NCI-H460 (cell line): ENCODE measurements around the gene ZFP36L1. TPM values are rescaled to one million over a fixed set of nuclear protein-coding genes. Genes with fewer than 3 reads are reported as not detected.
"Not testable (repeated sequence)": the region's sequence is repeated elsewhere in the genome, so short reads cannot be mapped to it uniquely, and the experiment has no call there.

ENCODE experiments used
- DNase-seq: peaks from one replicate; pipeline ENCODE4 v3.0.0-alpha.2; 2016; ENCODE audit warnings: low read depth; ENCODE audit errors: extremely low read depth
- total RNA-seq: library from RNA; depleted of rRNA; stranded (reverse); fragments of >200 nt; shearing (Covaris generic); gene quantifications from 2 replicates; pipeline ENCODE4 v1.2.3, GENCODE V29; 2014

ZFP36L1 gene
- total RNA-seq, 1 experiment from 2014 or later = 17.1 TPM

DNA sequence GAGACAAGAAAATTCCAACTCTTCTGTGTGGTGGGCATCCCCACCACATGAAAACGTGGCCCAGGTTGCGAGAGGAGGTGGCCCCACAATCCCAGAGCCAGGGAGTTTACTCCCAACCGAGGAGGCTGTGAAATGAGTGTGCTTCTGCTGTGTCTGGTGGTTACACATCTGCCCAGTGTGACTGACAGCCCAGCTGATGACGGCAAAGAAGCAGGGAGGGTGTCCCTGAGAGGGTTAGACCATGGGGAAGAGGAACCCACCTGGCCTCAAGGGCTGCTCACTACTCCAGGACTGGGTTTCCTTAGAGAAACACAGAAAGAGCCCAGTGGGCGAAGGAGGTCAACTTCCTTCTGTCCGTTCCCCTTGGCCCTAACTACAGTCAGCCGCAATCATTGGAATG lies 24.6 kb downstream of the ZFP36L1 start:
- DNase-seq = no peak

DNA sequence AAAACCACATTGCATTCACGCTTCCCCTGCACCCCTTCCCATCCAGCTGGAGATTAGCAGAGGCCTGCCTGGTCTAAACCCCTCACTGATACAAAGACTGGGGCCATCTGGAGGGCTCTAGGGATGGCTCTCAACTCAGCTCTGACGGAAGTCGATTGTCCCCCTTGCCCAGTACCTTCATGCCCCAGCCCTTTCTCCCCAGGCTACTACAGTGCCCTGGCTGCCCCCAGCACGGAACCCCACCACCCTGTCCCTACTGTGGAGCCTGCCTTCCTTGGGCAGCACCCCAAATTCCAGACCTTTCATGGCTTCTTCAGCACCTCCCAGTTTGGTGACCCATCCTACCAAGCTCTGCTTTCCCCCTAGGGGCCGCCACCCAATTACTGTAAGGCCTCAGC lies 25.6 kb downstream of the ZFP36L1 start:
- DNase-seq = no peak

DNA sequence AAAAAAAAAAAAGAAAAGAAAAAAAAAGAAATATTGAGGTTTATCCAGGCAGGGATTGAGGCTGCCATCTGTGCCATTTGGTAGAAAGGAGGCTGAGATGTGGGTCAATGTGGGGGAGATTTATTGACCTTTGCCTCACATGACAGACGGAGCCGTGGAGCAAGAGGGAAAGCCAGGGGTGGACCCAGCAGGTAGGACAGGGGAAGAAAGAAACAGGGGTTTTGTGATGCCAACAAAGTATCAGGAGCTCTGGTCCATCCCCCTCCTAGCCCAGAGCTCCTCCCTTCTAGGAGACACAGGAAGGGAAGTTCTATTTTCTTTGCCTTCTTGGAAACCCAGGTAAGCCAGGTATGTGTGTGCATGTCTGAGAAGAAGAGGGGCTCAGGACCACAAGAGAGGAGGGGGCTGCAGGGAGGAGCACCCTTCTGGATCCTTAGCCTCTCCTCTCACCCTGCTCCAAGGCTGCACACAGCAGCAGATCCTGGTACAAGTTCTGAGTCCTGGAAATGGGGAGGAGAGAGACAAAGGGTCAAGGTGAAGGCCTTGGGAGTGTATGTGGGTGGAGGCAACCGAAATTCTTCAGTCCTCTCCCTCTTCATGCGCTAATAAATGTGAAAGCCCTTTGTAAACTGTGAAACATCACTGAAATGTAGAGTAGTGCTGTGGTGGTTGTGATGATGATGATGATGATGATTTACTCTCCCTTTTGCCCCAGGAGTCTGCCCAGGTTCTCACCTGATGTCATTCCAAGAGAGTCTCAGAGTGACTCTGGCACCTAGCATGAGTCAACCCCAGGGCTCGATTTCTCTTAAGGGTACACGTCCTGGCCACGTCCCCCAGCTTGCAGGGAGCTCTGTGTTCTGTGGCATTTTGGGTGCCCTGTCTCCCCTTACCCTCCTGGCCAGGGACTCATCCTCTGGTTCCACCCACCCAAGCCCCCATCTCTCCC lies 26.3 kb downstream of the ZFP36L1 start:
- no peak for DNase-seq

DNA sequence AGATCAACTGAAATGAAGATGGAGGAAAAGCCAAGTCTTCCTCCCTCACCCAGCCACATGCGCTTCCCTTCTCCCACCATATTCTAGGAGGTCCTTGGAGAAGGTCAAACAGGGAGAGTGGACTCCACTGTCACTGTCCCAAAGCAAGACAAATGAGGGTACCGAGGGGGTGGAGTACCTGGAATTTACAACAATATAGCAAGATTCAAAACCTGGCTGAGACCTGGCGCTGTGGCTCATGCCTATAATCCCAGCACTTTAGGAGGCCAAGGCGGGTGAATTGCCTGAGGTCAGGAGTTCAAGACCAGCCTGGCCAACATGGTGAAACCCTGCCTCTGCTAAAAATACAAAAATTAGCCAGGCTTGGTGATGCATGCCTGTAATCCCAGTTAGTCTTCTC lies 29.0 kb downstream of the ZFP36L1 start:
- DNase-seq = not testable (repeated sequence)

DNA sequence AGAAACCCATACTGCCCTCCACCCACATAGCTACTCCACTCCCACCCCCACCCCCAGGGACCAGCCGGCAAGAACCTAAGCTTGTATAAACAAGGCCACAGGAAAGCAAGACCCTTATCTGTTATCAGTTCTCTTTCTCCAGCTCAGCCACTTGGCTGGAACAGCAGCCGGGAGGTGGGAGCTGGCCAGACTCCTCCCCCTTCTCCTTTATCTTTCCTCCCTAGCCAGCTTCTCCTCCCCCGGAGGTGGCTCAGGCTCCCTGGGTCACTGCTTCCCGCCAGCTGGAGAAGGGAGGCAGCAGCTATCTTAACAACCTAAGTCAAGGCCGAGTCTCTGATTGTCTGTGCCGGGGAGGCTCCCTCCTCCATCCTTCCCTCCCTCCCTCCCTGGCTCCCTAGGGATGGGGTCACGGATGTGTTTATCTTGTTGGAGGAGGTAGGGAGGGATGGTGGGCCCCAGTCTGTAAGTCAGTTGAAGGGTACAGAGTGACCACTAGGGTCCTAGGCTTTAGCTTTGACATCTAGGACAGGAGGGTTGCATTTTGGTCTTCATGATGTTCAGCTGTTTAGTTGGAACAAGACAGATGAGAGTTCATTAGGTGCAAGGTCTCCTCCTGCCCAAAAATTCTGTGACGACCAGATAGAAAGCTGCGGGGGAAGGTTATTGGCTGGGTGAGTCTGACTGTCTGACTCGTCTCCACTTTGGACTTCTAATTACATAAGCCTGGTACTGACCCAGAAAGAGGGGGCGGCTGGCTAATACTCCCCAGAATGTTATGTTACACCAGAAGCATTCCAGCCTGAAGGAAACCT lies 29.7 kb downstream of the ZFP36L1 start:
- no peak for DNase-seq

DNA sequence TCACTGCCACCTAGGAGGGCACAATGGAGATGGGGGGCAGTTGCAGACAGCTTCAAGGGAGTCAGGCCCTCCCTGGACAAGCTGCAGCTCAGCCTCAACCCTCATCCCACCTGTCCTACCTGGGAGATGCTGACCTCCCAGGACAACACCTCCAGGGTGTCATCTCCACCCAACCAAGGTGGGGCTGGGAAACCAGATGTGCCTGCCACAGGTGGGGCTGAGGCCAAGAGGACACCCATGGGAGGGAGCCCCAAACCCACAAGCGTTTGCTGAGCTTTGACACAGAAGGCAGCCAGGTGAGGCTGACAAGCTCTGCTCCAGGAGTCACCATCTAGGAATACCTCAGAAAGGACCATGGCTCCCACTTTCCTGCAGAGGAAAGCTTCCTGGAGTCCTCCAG lies 31.5 kb downstream of the ZFP36L1 start:
- DNase-seq = no peak

DNA sequence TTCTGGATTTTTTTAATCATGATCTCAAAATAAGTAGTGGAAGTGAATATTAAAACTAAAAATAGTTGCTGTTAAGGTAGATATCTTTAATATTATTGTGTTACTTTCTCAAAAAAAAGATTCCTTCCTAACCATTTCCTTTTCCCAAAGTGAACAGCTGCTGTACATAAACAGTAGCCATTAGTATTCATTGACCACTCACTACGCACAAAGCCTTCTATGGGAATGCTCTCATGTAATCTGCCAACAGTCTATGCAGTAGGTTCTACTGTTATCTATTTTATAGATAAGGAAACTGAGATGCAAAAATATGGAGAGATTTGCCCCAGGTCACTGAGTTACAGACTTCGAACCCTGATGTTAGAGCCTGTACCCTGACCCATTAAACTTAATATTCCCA lies 32.1 kb downstream of the ZFP36L1 start:
- no peak for DNase-seq

DNA sequence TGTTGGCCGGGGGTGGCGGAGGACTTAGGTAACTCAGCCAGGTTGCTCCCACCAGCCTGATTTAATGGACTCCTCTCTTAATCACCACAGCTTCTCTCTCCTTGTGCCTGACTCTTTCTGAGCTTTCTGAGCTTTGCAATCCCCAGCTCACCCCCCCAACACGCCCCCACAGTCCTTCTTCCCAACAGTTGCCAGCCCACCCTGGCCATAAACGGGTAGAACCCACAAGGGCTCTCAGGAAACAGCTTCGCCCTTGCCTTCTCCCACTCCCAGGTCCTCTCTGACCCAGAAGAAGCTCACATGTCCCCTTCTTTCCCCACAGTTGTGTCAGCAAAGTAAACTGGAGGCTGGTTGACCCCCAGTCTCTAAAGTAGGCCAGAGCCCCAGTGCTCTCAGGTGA lies 32.9 kb downstream of the ZFP36L1 start:
- no peak for DNase-seq

DNA sequence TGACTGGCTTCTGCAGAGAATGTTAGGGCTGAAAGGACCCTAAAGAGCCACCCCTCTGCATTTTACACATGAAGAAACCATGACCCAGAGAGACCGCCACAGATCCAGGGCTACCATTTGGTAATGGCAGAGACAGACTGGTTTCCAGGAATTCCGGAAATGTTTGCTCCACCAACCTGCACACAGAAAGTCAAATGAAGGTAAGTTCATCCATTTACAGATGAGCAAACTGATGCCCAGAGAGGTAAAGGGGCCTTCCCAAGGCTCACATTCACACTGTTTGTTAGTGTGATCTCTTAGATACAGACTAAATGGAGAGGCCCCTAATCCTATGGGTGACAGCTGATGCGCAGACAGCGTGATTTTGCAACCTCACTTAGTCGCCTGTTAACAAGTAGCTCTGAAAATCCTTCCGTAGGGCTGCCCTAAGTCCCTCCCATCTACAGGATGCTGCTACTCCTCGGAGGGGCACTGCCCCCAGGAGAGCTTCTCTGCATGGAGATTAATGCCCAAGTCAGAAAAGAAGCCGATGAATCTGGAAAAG lies 33.8 kb downstream of the ZFP36L1 start:
- no peak for DNase-seq

DNA sequence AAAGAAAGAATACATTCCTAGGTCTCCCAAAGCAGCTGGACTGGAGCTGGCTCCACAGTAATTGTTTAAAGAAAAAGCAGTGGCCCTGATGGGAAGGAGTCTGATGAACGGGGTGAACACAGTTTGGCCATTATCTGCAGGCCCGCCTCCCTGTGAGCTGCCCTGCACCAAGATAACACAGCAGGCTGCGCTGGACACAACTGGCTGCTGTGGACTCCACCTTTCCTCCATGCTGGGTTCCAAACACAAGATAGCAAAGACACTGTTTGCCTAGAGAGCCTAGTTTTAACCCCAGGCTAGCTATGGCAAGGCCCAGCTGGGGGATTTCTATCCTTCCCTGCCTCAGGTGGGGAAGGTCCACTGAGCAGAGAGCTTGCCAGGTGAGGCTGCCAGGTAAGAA lies 34.6 kb downstream of the ZFP36L1 start:
- no peak for DNase-seq

DNA sequence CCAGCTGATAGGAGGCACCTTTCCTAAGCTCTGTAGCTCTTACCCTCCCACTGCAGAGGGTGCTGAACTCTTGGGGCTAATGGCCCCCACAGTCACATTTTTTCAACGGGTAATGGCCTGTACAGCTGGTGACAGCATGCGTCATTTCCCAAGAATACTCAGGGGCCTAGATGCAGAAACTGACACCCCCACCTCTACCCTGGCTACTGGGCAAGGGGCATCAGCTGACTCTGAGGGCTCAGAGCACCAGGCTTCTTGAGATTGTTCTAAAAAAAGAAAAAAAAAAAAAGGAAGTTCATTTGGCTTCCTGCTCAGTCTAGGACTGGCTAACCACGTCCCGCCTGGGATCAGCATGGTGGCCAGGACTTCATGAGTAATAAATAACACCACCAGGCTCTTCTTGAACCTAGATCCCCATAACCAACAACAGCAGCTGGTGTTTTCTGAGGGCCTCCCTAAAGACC lies 35.2 kb downstream of the ZFP36L1 start:
- no peak for DNase-seq

DNA sequence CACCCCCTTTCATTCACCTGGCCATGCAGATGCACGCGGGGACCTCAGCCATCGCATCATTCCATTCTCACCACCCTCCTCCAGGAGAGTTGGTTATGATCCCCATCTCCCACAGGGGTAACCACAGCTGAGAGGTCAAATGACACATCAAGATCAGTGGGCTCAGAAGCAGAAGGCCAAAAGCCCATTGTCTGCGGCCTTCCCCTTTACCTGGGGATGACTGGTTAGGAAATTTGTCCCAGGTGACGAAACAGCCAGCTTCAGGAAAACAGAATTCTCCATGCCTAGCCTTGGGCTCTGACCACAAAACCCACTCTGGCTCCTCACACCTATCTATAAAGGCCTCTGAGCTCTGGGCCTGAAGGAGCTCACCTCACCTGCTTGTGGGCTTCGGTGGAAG lies 36.1 kb downstream of the ZFP36L1 start:
- no peak for DNase-seq

DNA sequence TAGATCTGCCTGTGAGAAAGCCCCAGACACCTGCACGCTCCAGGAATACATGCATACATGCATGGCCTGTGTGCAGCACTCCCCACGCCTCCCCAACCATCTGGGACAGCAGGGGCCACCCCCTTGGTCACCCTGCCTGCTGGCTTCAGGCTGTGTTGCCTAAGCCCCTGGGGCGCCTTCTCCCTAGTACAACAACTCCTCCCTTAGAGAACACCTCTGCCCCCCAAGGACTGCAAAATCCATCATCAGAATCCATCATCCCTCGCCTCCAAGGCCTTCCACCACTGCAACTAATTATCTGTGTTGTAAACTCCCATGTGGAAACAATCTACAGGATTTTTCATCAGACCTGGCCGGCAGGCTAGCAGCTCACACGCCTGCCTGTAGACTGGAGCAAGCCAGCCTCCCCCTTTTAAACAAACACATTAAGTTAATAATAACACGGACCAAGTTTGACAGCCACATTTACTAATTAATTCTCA lies 36.8 kb downstream of the ZFP36L1 start:
- no peak for DNase-seq

DNA sequence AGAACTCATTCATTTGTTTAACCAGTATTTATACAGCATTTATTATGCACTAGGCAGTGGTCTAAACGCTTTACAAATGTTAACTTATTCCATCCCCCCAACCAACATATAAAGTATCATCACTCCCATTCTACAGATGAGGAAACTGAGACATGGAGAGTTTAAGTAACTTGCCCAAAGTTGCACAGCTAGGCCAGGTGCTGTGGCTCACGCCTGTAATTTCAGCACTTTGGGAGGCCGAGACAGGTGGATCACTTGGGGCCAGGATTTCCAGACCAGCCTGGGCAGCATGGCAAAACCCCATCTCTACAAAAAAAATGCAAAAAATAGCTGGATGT lies 37.9 kb downstream of the ZFP36L1 start:
- DNase-seq = no peak

DNA sequence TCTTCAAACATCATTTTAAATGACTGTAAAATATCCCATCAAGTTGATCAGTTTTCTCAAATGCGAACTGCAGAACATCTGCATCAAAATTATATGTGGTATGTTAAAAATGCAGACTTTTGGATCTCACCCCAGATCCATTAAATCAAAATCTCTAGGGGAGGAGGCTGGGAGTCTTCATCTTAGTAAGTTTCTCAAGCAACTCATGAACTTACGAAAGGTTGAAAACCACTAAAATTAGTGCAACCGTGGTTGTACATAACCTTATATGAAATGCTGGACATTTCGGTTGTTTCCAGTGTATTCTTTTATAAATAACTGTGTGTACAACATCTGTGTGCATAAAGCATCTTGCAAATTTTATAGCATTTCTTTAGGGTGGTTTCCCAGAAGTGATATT lies 39.2 kb downstream of the ZFP36L1 start:
- no peak for DNase-seq

DNA sequence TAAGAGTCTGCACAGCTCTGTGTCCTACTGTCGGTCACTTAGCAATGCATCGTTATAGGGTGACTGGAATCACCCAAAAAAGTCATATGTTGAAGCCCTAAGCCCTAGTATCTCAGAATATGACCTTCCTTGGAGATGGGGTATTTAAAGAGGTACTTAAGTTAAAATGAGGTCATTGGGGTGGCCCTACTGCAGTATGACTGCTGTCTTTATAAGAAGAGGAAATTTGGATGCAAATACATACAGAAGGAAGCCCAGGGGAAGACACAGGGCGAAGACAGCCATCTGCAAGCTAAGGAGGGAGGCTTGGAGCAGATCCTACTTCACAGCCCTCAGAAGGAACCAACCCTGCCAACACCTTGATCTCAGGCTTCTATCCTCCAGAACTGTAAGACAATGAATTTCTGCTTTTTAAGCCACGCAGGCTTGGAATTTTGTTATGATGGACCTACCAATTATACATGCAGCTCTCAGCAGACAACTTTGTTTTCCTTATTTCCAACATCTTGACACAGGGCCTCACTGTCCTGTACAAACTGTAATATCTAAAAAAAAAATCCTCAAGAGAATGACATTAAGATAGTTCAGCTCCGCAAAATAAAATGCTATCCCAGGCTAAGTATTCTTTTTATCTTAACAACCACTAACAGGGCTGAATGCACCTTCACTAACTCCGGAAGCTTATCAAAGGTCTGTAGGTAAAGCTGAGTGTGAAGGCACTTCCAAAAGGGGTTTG lies 40.4 kb downstream of the ZFP36L1 start:
- no peak for DNase-seq

DNA sequence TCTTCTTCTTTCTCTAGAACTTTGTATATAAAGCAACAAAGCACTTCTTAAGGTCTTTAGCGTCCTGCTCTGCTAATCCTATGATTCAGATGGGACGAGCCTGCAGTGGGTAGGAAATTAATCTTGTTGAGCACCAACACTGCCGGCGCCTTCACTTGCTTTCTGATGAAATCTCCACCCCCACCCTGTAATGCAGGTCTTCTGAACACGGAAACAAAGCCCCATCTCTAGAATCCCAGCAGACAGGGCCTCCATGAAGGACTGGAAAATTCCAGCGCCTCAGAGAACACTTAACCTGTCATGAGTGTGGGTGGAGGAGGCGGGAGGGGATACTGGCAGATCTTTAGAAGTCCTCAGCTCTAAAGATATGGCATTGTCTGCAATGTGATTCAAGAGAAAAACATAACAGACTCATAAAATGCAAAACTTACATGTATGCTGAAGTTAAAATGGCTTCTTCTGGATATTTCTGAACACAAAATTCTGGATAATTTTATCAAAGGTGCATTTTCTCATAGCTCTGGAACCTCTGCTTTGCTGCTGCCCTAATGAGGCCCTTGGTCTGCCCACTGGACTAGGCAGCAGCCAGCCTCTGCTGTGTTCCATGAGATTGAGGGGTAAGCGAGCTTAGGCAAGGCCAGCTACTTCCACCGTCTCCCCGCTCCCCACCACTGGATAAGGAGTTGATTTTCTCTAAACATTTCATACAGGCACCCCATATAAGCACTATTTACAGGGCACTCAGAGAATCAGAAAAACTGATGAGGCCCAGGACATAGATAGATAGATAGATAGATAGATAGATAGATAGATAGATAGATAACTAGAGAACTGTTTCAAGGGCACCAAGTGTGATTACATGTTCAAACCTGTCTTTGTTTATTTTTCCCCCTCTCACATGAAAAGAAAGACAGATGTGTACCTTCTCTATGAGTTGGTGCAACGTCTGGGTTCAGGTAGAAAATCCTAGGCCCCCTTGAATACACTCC lies 43.1 kb downstream of the ZFP36L1 start:
- DNase-seq = no peak

DNA sequence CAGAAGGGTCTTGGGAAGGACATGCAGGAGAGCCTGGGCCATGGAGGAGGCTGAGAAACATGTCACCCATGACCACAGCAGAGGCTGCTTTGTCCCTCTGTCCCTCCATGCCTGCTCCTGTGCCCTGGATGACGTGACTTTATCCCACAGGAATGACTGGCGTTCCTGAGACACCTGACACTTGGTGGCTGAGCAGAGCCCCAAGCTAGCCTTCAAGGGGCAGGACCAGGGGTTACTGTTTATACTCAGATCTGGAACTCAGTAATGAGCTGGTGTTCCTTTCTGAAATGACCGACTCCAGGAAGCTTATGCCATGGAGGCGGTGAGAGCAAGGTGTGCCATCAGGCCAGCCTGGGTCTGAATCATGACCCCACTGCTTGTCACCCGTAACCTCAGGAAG lies 44.2 kb downstream of the ZFP36L1 start:
- DNase-seq = no peak

DNA sequence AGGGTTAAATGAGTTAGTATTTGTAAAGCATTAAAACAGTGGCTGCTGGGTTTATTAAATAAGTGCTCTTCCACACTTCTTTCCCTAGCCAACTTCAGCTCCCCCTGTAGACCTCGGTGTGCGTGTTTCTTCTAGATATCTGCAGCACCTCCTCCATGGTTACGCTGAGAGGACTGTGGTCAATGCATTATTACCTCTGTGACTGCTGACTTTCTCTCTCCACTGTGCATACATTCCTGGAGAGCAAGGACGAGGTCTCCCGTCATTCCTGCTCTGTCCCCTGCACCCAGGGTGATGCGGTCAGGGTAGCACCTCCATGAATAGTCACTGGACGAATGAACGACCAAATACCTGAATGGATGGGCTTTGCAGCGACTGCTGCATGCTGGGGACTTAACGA lies 44.6 kb downstream of the ZFP36L1 start:
- no peak for DNase-seq

DNA sequence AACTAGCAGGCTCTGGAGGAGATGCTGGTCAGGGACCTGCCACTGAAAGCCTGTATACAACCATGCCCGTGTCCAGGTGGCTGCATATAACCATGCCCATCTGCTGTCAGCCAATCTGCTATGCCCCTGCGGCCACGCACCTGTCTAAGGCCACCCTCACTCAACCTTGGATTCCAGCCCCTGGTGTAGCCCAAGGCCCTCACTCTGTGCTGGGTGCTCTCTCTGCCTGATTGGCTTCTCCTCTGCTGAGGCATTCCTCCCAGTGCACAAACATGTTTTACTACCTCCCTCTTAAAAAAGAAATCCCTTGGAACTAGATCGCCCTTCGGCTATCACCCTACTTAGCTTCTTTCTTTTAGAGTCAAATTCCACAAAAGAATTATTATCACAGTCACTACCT lies 45.5 kb downstream of the ZFP36L1 start:
- no peak for DNase-seq
